Panc1 (cell line): ENCODE measurements around the gene CDH23. TPM values are rescaled to one million over a fixed set of nuclear protein-coding genes. Genes with fewer than 3 reads are reported as not detected.

Experiments
- ATAC-seq: fragments of 200-7000 bp; cut with Tn5 transposase; 2 replicates; pipeline ENCODE4 v1.9.1; 2020; ENCODE audit warnings: mild to moderate bottlenecking, moderate library complexity
- BruUV-seq: library from RNA; stranded (reverse); fragments of 400-500 nt; replicated peaks from 2 replicates; lab custom pipeline; 2021; lab: Mats Ljungman, UMichigan
- CTCF ChIA-PET: fragments of 300-600 bp; sonication (Branson Sonifier 250); formaldehyde crosslinking; loops from one replicate; lab custom pipeline; 2022; ENCODE audit warnings: antibody characterized with exemption; lab: Charles Lee
- POLR2A ChIA-PET: fragments of 300-600 bp; sonication (Branson Sonifier 250); formaldehyde crosslinking; loops from one replicate; lab custom pipeline; 2022; ENCODE audit warnings: antibody characterized with exemption; lab: Charles Lee
- DNase-seq: peaks from one replicate; pipeline ENCODE4 v3.0.0-alpha.2; 2010; ENCODE audit warnings: low read depth, low spot score
- H3K27ac ChIP-seq: 2 replicates; pipeline ENCODE4 v1.5.1; 2011; ENCODE audit warnings: mild to moderate bottlenecking, low read length, inconsistent platforms
- H3K27me3 ChIP-seq: fragments of 200-500 bp; sonication (Bioruptor generic); 2 replicates; pipeline ENCODE4 v1.6.0; 2014; ENCODE audit warnings: low read length, inconsistent platforms; ENCODE audit not compliant: control insufficient read depth, insufficient read depth
- H3K36me3 ChIP-seq: fragments of 200-500 bp; sonication (Bioruptor generic); 2 replicates; pipeline ENCODE4 v1.5.1; 2014; ENCODE audit warnings: inconsistent platforms, mild to moderate bottlenecking, low read length, moderate library complexity; ENCODE audit not compliant: control insufficient read depth, insufficient read depth
- H3K4me1 ChIP-seq: 2 replicates; pipeline ENCODE4 v1.5.1; 2011; ENCODE audit warnings: inconsistent platforms, mild to moderate bottlenecking, low read length, moderate library complexity; ENCODE audit not compliant: control insufficient read depth, insufficient read depth
- H3K4me3 ChIP-seq, 2 experiments: 2 replicates each; pipeline ENCODE4 v1.5.1; 2011 to 2012; ENCODE audit warnings: low read depth in 2 of 2, low read length in 2 of 2, mild to moderate bottlenecking in 2 of 2, inconsistent platforms in 1 of 2, moderate library complexity in 1 of 2
- H3K9me3 ChIP-seq: fragments of 200-500 bp; sonication (Bioruptor generic); 2 replicates; pipeline ENCODE4 v1.5.1; 2014; ENCODE audit warnings: low read depth, mild to moderate bottlenecking, inconsistent platforms, low read length, moderate library complexity; ENCODE audit not compliant: control insufficient read depth, insufficient read depth
- POLR2AphosphoS5 ChIP-seq: IDR thresholded peaks from 2 replicates; pipeline ENCODE4 v1.6.1; 2012; ENCODE audit warnings: mild to moderate bottlenecking, low read depth, low read length, moderate library complexity
- SIN3A ChIP-seq: IDR thresholded peaks from 2 replicates; pipeline ENCODE4 v1.6.1; 2012; ENCODE audit warnings: low read depth, mild to moderate bottlenecking, low read length, moderate library complexity, borderline replicate concordance; ENCODE audit not compliant: insufficient read depth
- TCF7L2 ChIP-seq: IDR thresholded peaks from 2 replicates; pipeline ENCODE4 v1.6.1; 2011; ENCODE audit warnings: mild to moderate bottlenecking, low read depth, low read length, inconsistent platforms
- in situ Hi-C: cut with HindIII; loops from 2 replicates; pipeline ENCODE4 v1.10.0; 2016; ENCODE audit warnings: low sequenced_read_pairs, low pct_unique_long_range_greater_than_20kb
- intact Hi-C: fragments of 100-400 bp; cut with micrococcal nuclease; formaldehyde crosslinking; loops from one replicate; pipeline ENCODE4 v1.10.0; 2022; ENCODE audit not compliant: unreplicated experiment
- microRNA-seq: library from miRNA; unstranded; fragments of <30 nt; microRNA quantifications from one replicate; pipeline ENCODE4 v1.1.0, GENCODE V29; 2020; ENCODE audit not compliant: unreplicated experiment
- total RNA-seq: library from RNA; stranded (reverse); gene quantifications from one replicate; pipeline ENCODE4 v1.2.1, GENCODE V29; 2021; ENCODE audit not compliant: unreplicated experiment
- TF ChIP-seq, protein P1 (sequence below), 2 experiments: IDR thresholded peaks; 2 replicates each; pipeline ENCODE4 v1.6.1; 2011 to 2012; ENCODE audit warnings: low read depth in 2 of 2, control low read depth in 1 of 2, low read length in 1 of 2, mild to moderate bottlenecking in 1 of 2, moderate library complexity in 1 of 2; ENCODE audit not compliant: insufficient read depth in 1 of 2
- TF ChIP-seq, protein P2 (sequence below): fragments of 450-650 bp; IDR thresholded peaks from 2 replicates; pipeline ENCODE4 v1.5.1; 2017; ENCODE audit warnings: mild to moderate bottlenecking

CDH23 gene
- total RNA-seq, 1 experiment from 2014 or later, result 2.7 TPM

DNA sequence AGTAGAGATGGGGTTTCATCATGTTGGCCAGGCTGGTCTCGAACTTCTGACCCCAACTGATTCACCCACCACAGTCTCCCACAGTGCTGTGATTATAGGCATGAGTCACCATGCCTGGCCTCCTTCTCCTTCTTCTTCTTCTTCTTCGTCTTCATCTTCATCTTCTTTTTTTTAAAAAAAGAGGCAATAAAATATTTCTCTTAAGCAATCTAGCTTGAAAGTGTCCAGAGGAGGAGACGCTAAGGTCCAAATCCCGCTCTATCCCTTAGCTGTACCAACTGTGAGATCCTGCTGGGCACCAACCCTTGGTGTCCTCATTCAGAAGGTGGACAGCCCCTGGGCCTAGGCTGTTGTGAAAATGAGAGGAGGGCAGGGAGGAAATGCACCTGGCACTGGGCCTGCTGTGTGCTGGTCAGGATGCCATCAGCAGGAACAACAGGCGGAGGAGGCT lies 468.2 kb downstream of the CDH23 start:
- in situ Hi-C loops, result no loop called here
- Histone ChIP-seq H3K36me3 (no peaks in the 10 kb centered on the region), H3K4me1 (peaks cover 58% of the 10 kb centered on the region), H3K27me3 (no peaks in the 10 kb centered on the region), H3K27ac (peak overlapping the region; percentile 93), H3K4me3 (no peak overlapping the region), H3K9me3 (no peaks in the 10 kb centered on the region)
- no TSS peak for BruUV-seq
- ChIA-PET CTCF (interaction anchor here (0.7 kb wide), 1 partner anchor 28 kb away, joined by 3 read pairs; no protein-coding TSS in a partner anchor), POLR2A (no interaction called here)
- TF ChIP-seq, protein P1, sequence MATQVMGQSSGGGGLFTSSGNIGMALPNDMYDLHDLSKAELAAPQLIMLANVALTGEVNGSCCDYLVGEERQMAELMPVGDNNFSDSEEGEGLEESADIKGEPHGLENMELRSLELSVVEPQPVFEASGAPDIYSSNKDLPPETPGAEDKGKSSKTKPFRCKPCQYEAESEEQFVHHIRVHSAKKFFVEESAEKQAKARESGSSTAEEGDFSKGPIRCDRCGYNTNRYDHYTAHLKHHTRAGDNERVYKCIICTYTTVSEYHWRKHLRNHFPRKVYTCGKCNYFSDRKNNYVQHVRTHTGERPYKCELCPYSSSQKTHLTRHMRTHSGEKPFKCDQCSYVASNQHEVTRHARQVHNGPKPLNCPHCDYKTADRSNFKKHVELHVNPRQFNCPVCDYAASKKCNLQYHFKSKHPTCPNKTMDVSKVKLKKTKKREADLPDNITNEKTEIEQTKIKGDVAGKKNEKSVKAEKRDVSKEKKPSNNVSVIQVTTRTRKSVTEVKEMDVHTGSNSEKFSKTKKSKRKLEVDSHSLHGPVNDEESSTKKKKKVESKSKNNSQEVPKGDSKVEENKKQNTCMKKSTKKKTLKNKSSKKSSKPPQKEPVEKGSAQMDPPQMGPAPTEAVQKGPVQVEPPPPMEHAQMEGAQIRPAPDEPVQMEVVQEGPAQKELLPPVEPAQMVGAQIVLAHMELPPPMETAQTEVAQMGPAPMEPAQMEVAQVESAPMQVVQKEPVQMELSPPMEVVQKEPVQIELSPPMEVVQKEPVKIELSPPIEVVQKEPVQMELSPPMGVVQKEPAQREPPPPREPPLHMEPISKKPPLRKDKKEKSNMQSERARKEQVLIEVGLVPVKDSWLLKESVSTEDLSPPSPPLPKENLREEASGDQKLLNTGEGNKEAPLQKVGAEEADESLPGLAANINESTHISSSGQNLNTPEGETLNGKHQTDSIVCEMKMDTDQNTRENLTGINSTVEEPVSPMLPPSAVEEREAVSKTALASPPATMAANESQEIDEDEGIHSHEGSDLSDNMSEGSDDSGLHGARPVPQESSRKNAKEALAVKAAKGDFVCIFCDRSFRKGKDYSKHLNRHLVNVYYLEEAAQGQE (IDR thresholded peaks at IDR 0.05; ENCODE audit: insufficient read depth in 1 of 2, low read depth in 2 of 2, low read length in 1 of 2), result no peak
- TF ChIP-seq SIN3A (no peak), TCF7L2 (no peak), POLR2AphosphoS5 (no peak)
- TF ChIP-seq, protein P2, sequence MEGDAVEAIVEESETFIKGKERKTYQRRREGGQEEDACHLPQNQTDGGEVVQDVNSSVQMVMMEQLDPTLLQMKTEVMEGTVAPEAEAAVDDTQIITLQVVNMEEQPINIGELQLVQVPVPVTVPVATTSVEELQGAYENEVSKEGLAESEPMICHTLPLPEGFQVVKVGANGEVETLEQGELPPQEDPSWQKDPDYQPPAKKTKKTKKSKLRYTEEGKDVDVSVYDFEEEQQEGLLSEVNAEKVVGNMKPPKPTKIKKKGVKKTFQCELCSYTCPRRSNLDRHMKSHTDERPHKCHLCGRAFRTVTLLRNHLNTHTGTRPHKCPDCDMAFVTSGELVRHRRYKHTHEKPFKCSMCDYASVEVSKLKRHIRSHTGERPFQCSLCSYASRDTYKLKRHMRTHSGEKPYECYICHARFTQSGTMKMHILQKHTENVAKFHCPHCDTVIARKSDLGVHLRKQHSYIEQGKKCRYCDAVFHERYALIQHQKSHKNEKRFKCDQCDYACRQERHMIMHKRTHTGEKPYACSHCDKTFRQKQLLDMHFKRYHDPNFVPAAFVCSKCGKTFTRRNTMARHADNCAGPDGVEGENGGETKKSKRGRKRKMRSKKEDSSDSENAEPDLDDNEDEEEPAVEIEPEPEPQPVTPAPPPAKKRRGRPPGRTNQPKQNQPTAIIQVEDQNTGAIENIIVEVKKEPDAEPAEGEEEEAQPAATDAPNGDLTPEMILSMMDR, result no peak
- ATAC-seq, result no peak
- intact Hi-C loops, result no loop called here
- DNase-seq, result no peak

Small RNAs within 50 kb of the gene (microRNA-seq; reads per million reads assigned to microRNA genes)
- gene MIR7152, result not detected

Other genes starting within 250 kb of the CDH23 start
- 1.1 TPM for gene UNC5B, start 184.3 kb upstream of the CDH23 start, total RNA-seq
- gene SLC29A3, start 77.7 kb upstream of the CDH23 start, total RNA-seq, result 7.6 TPM